GM21619 (cell line): Measurements from ENCODE around the gene ERCC1.
A peak's percentile ranks its signal among the peaks of the same experiment; 100 is the strongest.
"Not testable (repeated sequence)": the region's sequence is repeated elsewhere in the genome, so short reads cannot be mapped to it uniquely, and the experiment has no call there.

Experiments
- ATAC-seq: cut with Tn5 transposase; IDR thresholded peaks from one replicate; pipeline ENCODE4 v1.9.1; 2021; ENCODE audit not compliant: unreplicated experiment

Gene ERCC1

GRCh38 chr19:45455707-45456499, 32.2 kb upstream of the ERCC1 start:
- no peak for ATAC-seq

GRCh38 chr19:45451850-45452387, 28.2 kb upstream of the ERCC1 start:
- no peak for ATAC-seq

- no peak for ATAC-seq
These were observed 27.6 kb upstream of the ERCC1 start for GRCh38 chr19:45451131-45451849.

GRCh38 chr19:45450012-45450333, 26.3 kb upstream of the ERCC1 start:
- ATAC-seq = no peak

- ATAC-seq = no peak
These were observed 25.2 kb upstream of the ERCC1 start for GRCh38 chr19:45448887-45449299.

GRCh38 chr19:45448425-45448756, 24.7 kb upstream of the ERCC1 start:
- no peak for ATAC-seq

GRCh38 chr19:45446944-45447343, 23.2 kb upstream of the ERCC1 start:
- ATAC-seq = no peak

GRCh38 chr19:45446295-45446694, 22.6 kb upstream of the ERCC1 start:
- ATAC-seq = no peak

GRCh38 chr19:45445139-45445538, 21.4 kb upstream of the ERCC1 start:
- no peak for ATAC-seq

- peak; percentile 33 for ATAC-seq
These were observed 20.8 kb upstream of the ERCC1 start for GRCh38 chr19:45444318-45445041.

GRCh38 chr19:45443462-45444317, 20.0 kb upstream of the ERCC1 start:
- no peak for ATAC-seq

GRCh38 chr19:45442778-45443461, 19.2 kb upstream of the ERCC1 start:
- no peak for ATAC-seq

GRCh38 chr19:45442408-45442777, 18.7 kb upstream of the ERCC1 start:
- no peak for ATAC-seq

- ATAC-seq = no peak
These were observed 17.3 kb upstream of the ERCC1 start for GRCh38 chr19:45440873-45441654.

- no peak for ATAC-seq
These were observed 16.5 kb upstream of the ERCC1 start for GRCh38 chr19:45440259-45440638.

GRCh38 chr19:45439569-45440258, 16.0 kb upstream of the ERCC1 start:
- ATAC-seq = peak; percentile 44

GRCh38 chr19:45439190-45439568, 15.5 kb upstream of the ERCC1 start:
- no peak for ATAC-seq

- ATAC-seq = no peak
These were observed 13.6 kb upstream of the ERCC1 start for GRCh38 chr19:45437328-45437727.

GRCh38 chr19:45432543-45432942, 8.8 kb upstream of the ERCC1 start:
- ATAC-seq = not testable (repeated sequence)
